Measurements from ENCODE around the gene NINL. TPM values are rescaled to one million over a fixed set of nuclear protein-coding genes. Genes with fewer than 3 reads are reported as not detected.

The NINL gene
- total RNA-seq, 1 experiment from 2014 or later = 7.2 TPM

DNA sequence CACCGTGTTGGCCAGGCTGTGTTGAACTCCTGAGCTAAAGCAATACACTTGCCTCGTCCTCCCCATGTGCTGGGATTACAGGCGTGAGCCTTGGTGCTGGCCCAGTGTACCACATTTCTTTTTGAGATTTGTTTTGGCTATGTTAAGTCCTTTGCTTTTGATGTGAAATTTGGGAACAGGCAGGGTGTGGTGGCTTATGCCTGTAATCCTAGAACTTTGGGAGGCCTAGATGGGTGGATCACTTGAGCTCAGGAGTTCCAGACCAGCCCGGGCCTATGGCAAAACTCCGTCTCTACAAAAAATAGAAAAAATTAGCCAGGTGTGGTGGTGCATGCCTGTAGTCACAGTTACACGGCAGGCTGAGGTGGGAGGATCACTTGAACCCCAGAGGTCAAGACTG, 137.7 kb downstream of the NINL start:
- H3K4me1 ChIP-seq (ENCODE audit: control insufficient read depth in 1 of 2, insufficient read depth in 2 of 2, low read length in 2 of 2) = peaks cover 0 to under 1% of the 10 kb centered on the region in 2 experiments; a peak in 1 of 4 replicates
- ATAC-seq (no peak), DNase-seq (ENCODE audit: low read depth, low spot score) (no peak)
- H3K9me2 ChIP-seq (ENCODE audit: insufficient read depth) = no peaks in the 10 kb centered on the region
- intact Hi-C loops (cut with micrococcal nuclease) = no loop called here
- H3K9ac ChIP-seq (ENCODE audit: low read length) = no peak overlapping the region
- no peak overlapping the region for H3K4me2 ChIP-seq (ENCODE audit: low read length)
- H3K79me2 ChIP-seq (ENCODE audit: insufficient read depth, low read length) = no peaks in the 10 kb centered on the region
- H2AFZ ChIP-seq (ENCODE audit: low read depth, low read length, poor library complexity, severe bottlenecking) = no peak overlapping the region
- RAD21 ChIA-PET (ENCODE audit: low non-redundant PET in 1 of 2, low total read pairs in 2 of 2, uncharacterized antibody in 2 of 2, unreplicated experiment in 2 of 2) = no interaction called here
- no peak overlapping the region for H3K4me3 ChIP-seq (replicated peaks in 1 of 2; ENCODE audit: low read depth in 1 of 2, low read length in 2 of 2)
- TF ChIP-seq POLR2AphosphoS5 (IDR thresholded peaks at IDR 0.05; ENCODE audit: low read depth, low read length) = no peak
- TF ChIP-seq SP1 (IDR thresholded peaks at IDR 0.05; ENCODE audit: low read depth) = no peak
- no peak for TF ChIP-seq TCF7L2 (IDR thresholded peaks at IDR 0.05; ENCODE audit: borderline replicate concordance, extremely low read depth, insufficient read depth, insufficient read length)
- TF ChIP-seq, protein P1, sequence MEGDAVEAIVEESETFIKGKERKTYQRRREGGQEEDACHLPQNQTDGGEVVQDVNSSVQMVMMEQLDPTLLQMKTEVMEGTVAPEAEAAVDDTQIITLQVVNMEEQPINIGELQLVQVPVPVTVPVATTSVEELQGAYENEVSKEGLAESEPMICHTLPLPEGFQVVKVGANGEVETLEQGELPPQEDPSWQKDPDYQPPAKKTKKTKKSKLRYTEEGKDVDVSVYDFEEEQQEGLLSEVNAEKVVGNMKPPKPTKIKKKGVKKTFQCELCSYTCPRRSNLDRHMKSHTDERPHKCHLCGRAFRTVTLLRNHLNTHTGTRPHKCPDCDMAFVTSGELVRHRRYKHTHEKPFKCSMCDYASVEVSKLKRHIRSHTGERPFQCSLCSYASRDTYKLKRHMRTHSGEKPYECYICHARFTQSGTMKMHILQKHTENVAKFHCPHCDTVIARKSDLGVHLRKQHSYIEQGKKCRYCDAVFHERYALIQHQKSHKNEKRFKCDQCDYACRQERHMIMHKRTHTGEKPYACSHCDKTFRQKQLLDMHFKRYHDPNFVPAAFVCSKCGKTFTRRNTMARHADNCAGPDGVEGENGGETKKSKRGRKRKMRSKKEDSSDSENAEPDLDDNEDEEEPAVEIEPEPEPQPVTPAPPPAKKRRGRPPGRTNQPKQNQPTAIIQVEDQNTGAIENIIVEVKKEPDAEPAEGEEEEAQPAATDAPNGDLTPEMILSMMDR (IDR thresholded peaks at IDR 0.05 in 2 of 3, conservative IDR thresholded peaks at IDR 0.05 in 1 of 3; ENCODE audit: borderline replicate concordance in 1 of 3, insufficient read depth in 1 of 3, low read depth in 2 of 3, low read length in 2 of 3) = no peak
- TF ChIP-seq SRF (IDR thresholded peaks at IDR 0.05; ENCODE audit: low read depth) = no peak
- TF ChIP-seq, protein P2, sequence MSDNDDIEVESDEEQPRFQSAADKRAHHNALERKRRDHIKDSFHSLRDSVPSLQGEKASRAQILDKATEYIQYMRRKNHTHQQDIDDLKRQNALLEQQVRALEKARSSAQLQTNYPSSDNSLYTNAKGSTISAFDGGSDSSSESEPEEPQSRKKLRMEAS (IDR thresholded peaks at IDR 0.05) = no peak
- TF ChIP-seq POLR2A (IDR thresholded peaks at IDR 0.05; ENCODE audit: borderline replicate concordance, extremely low read depth, insufficient read depth, insufficient read length) = no peak
- TF ChIP-seq, protein P3, sequence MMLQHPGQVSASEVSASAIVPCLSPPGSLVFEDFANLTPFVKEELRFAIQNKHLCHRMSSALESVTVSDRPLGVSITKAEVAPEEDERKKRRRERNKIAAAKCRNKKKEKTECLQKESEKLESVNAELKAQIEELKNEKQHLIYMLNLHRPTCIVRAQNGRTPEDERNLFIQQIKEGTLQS (IDR thresholded peaks at IDR 0.05) = no peak
- no peak for TF ChIP-seq ZNF274 (IDR thresholded peaks at IDR 0.05; ENCODE audit: low read depth, low read length)
- TF ChIP-seq ZFX (IDR thresholded peaks at IDR 0.05) = no peak
- no peak for TF ChIP-seq FOSL1 (IDR thresholded peaks at IDR 0.05; ENCODE audit: low read depth)
- TF ChIP-seq CBX3 (IDR thresholded peaks at IDR 0.05; ENCODE audit: low read depth) = no peak
- CTCF ChIA-PET = no interaction called here
- H3K9me3 ChIP-seq (ENCODE audit: control insufficient read depth in 1 of 2, insufficient read depth in 1 of 2, low read depth in 1 of 2, low read length in 2 of 2) = no peaks in the 10 kb centered on the region
- H3K27ac ChIP-seq (ENCODE audit: low read depth, low read length) = no peak overlapping the region
- no TSS peak for BruUV-seq (replicated peaks)
- peaks cover 23 to 30% of the 10 kb centered on the region in 2 experiments; a peak in 3 of 4 replicates for H3K36me3 ChIP-seq (ENCODE audit: control insufficient read depth in 1 of 2, insufficient read depth in 2 of 2, low read length in 2 of 2)
- H4K20me1 ChIP-seq (ENCODE audit: insufficient read depth) = no peaks in the 10 kb centered on the region
- no peaks in the 10 kb centered on the region for H3K27me3 ChIP-seq (ENCODE audit: insufficient read depth, low read length)
- POLR2A ChIA-PET = no interaction called here
